ENCODE results near the gene SLC46A3. TPM values are rescaled to one million over a fixed set of nuclear protein-coding genes. Genes with fewer than 3 reads are reported as not detected.

Gene SLC46A3
- total and polyA plus RNA-seq, 7 donors = 6.7 to 25.6 (median 14.5) TPM

DNA sequence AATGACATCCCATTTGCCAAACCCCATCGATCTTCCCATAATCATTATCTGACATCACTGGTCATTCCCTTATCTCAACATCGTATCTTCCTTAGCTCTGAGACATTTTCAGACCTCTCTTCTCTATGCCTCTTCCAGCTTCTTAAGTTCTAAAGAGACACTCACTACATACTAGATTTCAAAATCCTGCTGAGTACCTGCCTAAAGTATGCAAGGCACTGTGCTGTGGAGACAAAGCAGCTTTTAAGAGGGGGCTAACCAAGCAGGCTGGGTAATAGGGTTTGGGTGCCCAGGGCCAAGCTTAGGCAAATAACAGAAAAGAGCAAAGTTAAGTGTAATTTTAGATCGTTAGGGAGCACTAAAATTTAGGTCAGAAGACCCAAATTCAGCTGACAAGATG, 63.2 kb downstream of the SLC46A3 start:
- WGBS, 2 donors = 60 to 81% methylated on average over 3 of the region's 3 CpGs
- no peaks in the 10 kb centered on the region for H3K36me3 ChIP-seq
- TF ChIP-seq EP300 (IDR thresholded peaks at IDR 0.05) (no peak), POLR2AphosphoS5 (IDR thresholded peaks at IDR 0.05) (no peak), POLR2A (IDR thresholded peaks at IDR 0.05) (no peak)
- TF ChIP-seq, protein P1, sequence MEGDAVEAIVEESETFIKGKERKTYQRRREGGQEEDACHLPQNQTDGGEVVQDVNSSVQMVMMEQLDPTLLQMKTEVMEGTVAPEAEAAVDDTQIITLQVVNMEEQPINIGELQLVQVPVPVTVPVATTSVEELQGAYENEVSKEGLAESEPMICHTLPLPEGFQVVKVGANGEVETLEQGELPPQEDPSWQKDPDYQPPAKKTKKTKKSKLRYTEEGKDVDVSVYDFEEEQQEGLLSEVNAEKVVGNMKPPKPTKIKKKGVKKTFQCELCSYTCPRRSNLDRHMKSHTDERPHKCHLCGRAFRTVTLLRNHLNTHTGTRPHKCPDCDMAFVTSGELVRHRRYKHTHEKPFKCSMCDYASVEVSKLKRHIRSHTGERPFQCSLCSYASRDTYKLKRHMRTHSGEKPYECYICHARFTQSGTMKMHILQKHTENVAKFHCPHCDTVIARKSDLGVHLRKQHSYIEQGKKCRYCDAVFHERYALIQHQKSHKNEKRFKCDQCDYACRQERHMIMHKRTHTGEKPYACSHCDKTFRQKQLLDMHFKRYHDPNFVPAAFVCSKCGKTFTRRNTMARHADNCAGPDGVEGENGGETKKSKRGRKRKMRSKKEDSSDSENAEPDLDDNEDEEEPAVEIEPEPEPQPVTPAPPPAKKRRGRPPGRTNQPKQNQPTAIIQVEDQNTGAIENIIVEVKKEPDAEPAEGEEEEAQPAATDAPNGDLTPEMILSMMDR (IDR thresholded peaks at IDR 0.05) = no peak
- no peaks in the 10 kb centered on the region for H3K9me3 ChIP-seq
- H3K4me3 ChIP-seq = no peak overlapping the region
- H3K27ac ChIP-seq = no peak overlapping the region
- H3K27me3 ChIP-seq = no peaks in the 10 kb centered on the region
- DNase-seq = no peak
- peaks cover 0 to 44% (median 34%) of the 10 kb centered on the region in 4 donors for H3K4me1 ChIP-seq
- intact Hi-C loops (cut with DNase I) = loop anchor here (10.0 kb wide), 2 partner anchors 139 to 521 kb away; partner anchors contain the start of gene PAN3

DNA sequence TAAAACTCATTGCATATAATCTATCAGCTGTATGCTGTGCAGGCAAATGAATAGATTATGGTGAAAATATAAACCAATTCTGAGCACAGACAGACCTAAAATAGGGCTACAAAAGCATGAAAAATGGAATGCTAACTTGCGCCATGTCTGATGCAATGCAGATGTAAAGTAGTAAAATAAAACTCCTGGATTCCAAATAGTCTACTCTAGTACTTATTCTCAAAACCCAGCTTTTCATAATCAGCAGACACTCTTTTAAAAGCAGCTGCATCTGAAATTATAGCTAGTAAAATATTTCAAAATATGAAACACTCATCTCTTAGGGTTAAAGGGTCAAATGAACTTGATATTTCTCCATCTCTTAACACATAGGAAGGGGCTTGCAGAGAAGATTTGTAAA, 64.5 kb downstream of the SLC46A3 start:
- TF ChIP-seq POLR2AphosphoS5 (IDR thresholded peaks at IDR 0.05) (no peak), EP300 (IDR thresholded peaks at IDR 0.05) (no peak), POLR2A (IDR thresholded peaks at IDR 0.05) (no peak)
- TF ChIP-seq, protein P1 (IDR thresholded peaks at IDR 0.05) = no peak
- Histone ChIP-seq H3K36me3 (no peaks in the 10 kb centered on the region), H3K27me3 (no peaks in the 10 kb centered on the region), H3K4me3 (no peak overlapping the region), H3K9me3 (no peaks in the 10 kb centered on the region), H3K4me1 (peaks cover 0 to 34% (median 24%) of the 10 kb centered on the region in 4 donors), H3K27ac (no peak overlapping the region)
- intact Hi-C loops (cut with DNase I) = loop anchor here (10.0 kb wide), 2 partner anchors 141 to 519 kb away; partner anchors contain the start of gene PAN3
- no peak for DNase-seq
- 97 to 100% methylated on average over 1 of the region's 1 CpG for WGBS, 2 donors

DNA sequence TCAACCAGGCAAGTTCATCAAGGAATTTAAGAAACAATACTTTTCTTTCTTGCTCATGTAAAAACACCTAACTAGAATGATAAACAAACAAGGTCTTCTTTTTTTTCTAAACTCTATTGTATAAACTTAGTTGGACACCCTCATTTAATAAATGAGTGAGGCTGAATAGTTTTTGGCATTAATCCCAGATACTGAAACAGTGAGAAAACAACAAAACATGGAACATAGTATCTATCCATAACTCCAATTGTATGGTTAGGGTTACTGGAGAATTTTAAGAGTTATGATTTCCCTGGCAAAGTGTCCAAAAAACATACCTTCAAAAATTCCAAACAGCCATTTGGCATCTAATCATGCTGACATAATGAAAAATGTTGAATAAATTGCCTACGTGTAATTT, 65.7 kb downstream of the SLC46A3 start:
- WGBS, 2 donors = 74 to 96% methylated on average over 1 of the region's 1 CpG
- intact Hi-C loops (cut with DNase I) = loop anchor here (10.0 kb wide), 2 partner anchors 142 to 518 kb away; partner anchors contain the start of gene PAN3
- TF ChIP-seq EP300 (IDR thresholded peaks at IDR 0.05) (no peak), POLR2A (IDR thresholded peaks at IDR 0.05) (no peak), POLR2AphosphoS5 (IDR thresholded peaks at IDR 0.05) (no peak)
- TF ChIP-seq, protein P1 (IDR thresholded peaks at IDR 0.05) = no peak

DNA sequence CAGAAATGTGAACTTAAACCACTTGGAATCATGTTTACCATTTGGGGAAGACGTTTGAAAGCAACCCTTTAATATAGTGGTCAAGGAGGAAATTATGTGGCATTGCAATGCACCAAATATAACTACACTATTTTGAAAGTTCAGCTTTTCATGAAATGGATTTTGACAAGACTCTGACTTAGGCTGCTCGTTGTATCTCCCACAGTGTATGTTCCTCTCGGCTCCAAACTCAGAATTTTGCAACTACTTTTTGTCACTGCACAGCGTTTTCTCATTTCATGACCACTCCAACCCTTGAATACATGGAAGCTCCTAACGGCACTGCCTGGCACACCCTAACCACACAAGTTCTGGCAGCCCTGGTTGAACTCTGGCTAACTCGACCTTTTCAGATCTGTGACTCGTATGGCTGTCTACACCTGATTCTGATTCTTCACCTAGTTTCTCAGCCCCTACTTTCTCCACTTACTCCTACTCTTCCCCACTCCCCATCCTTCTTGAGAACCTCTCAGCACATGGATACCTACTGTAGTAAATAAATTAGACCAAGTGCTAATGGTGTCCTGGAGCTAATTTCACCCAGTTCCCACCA, 66.9 kb downstream of the SLC46A3 start:
- H3K4me1 ChIP-seq = peaks cover 0 to 23% (median 9%) of the 10 kb centered on the region in 4 donors
- DNase-seq = no peak
- no peaks in the 10 kb centered on the region for H3K36me3 ChIP-seq
- WGBS, 2 donors = 78 to 79% methylated on average over 7 of the region's 7 CpGs
- H3K9me3 ChIP-seq = no peaks in the 10 kb centered on the region
- H3K27ac ChIP-seq = no peak overlapping the region
- intact Hi-C loops (cut with DNase I) = loop anchor here (10.0 kb wide), 2 partner anchors 143 to 517 kb away; partner anchors contain the start of gene PAN3
- TF ChIP-seq, protein P1 (IDR thresholded peaks at IDR 0.05) = no peak
- TF ChIP-seq EP300 (IDR thresholded peaks at IDR 0.05) (no peak), POLR2AphosphoS5 (IDR thresholded peaks at IDR 0.05) (no peak), POLR2A (IDR thresholded peaks at IDR 0.05) (no peak)
- no peak overlapping the region for H3K4me3 ChIP-seq
- H3K27me3 ChIP-seq = no peaks in the 10 kb centered on the region

More for the DNA sequence above, 65.7 kb downstream of the SLC46A3 start:
- H3K4me1 ChIP-seq = peaks cover 0 to 34% (median 21%) of the 10 kb centered on the region in 4 donors
- no peak for DNase-seq
- no peaks in the 10 kb centered on the region for H3K9me3 ChIP-seq
- no peaks in the 10 kb centered on the region for H3K27me3 ChIP-seq
- H3K27ac ChIP-seq = no peak overlapping the region
- no peaks in the 10 kb centered on the region for H3K36me3 ChIP-seq
- no peak overlapping the region for H3K4me3 ChIP-seq
